Gastroesophageal sphincter (tissue), 4 donors: Measurements from ENCODE around the gene AXIN1. TPM values are rescaled to one million over a fixed set of nuclear protein-coding genes. Genes with fewer than 3 reads are reported as not detected.

ENCODE experiments used
- ATAC-seq: fragments of 150-250 bp; one replicate; pipeline ENCODE4 v1.9.1; 2016; ENCODE audit warnings: mild to moderate bottlenecking, moderate library complexity
- H3K27ac ChIP-seq, 4 donors: fragments of 200-600 bp; sonication (generic) in 3 of 4; 1 replicate in 3 of 4; 2 replicates in 1 of 4; pipeline ENCODE4 v1.5.1; 2016 to 2019
- H3K27me3 ChIP-seq: fragments of 200-600 bp; sonication (generic); one replicate; pipeline ENCODE4 v1.5.1; 2019
- H3K36me3 ChIP-seq, 2 donors: fragments of 200-600 bp; sonication (generic); one replicate each; pipeline ENCODE4 v1.5.1; 2019; ENCODE audit warnings: control low read depth in 1 of 2
- H3K4me1 ChIP-seq, 3 donors: fragments of 200-600 bp; sonication (generic); 1 replicate in 2 of 3; 2 replicates in 1 of 3; pipeline ENCODE4 v1.5.1; 2016 to 2019; ENCODE audit warnings: control low read depth in 2 of 3
- H3K4me3 ChIP-seq, 2 donors: fragments of 200-600 bp; sonication (generic); one replicate each; pipeline ENCODE4 v1.5.1; 2019; ENCODE audit warnings: mild to moderate bottlenecking in 1 of 2, moderate library complexity in 1 of 2
- H3K9me3 ChIP-seq, 3 donors: fragments of 200-600 bp; sonication (generic); one replicate each; pipeline ENCODE4 v1.5.1; 2017 to 2019; ENCODE audit warnings: control low read depth in 2 of 3
- EP300 ChIP-seq: sonication (generic); formaldehyde crosslinking; IDR thresholded peaks from one replicate; pipeline ENCODE4 v1.6.1; 2017; ENCODE audit warnings: antibody characterized with exemption, mild to moderate bottlenecking
- POLR2A ChIP-seq, 2 donors: fragments of 450-650 bp; IDR thresholded peaks; one replicate each; pipeline ENCODE4 v1.6.1; 2017; ENCODE audit warnings: antibody characterized with exemption in 2 of 2, mild to moderate bottlenecking in 2 of 2, moderate library complexity in 1 of 2
- POLR2AphosphoS5 ChIP-seq: sonication (generic); formaldehyde crosslinking; IDR thresholded peaks from one replicate; pipeline ENCODE4 v1.6.1; 2017; ENCODE audit warnings: antibody characterized with exemption
- WGBS, 2 donors: methylation state at CpG; one replicate each; pipeline ENCODE4 v1.1.5; 2018; ENCODE audit warnings: low coverage in 1 of 2; 5-methylcytosine and 5-hydroxymethylcytosine counted together
- total RNA-seq, 4 donors: library from RNA; depleted of rRNA; stranded (reverse); fragments of >200 nt; gene quantifications; one replicate each; pipeline ENCODE4 v1.1.0, GENCODE V29; 2016
- TF ChIP-seq, protein P1 (sequence below), 4 experiments: fragments of 200-600 bp in 2 of 4; fragments of 450-650 bp in 2 of 4; sonication (generic) in 1 of 4; IDR thresholded peaks; one replicate each; pipeline ENCODE4 v1.5.1; 2017 to 2019; ENCODE audit warnings: antibody characterized with exemption in 4 of 4, mild to moderate bottlenecking in 2 of 4, moderate library complexity in 2 of 4

AXIN1 gene
- total RNA-seq, 4 donors from 2014 or later: 26.0 to 58.8 (median 32.9) TPM

DNA sequence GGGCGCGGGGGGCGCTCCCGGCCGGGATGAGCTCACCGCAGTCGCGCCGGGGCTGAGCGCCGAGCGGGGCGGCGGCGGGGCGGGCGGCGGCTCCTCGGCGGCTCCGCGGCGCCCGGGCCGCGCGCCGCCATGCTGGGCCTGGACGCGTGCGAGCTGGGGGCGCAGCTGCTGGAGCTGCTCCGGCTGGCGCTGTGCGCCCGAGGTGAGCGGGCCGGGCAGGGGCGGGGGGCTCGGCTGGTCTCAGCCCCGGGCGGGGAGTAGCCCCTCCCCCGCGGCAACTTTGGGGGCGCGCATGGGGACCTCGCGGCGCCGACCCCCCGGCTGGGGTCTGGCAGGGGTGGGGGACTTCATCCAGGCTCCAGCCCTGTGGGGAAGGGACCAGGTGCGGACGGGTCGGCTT, 72.0 kb downstream of the AXIN1 start, which contains the start of gene ARHGDIG:
Gene ARHGDIG, plus strand, starts transcription at position 40 of the 400 bp plus-strand sequence. Its CDS starts 90 bp downstream, at position 130.
- peaks cover 0 to 29% (median 6%) of the 10 kb centered on the region in 3 donors for H3K4me1 ChIP-seq
- peak within 1 kb of the TSS in 1 of 2 donors; percentile 46 for H3K4me3 ChIP-seq
- WGBS, 2 donors: no CpG with 5 or more reads among the region's 54 CpGs
- H3K27me3 ChIP-seq: peaks cover 40% of the 10 kb centered on the region
- H3K9me3 ChIP-seq: no peaks in the 10 kb centered on the region
- H3K36me3 ChIP-seq: no peaks in the 10 kb centered on the region
- TF ChIP-seq EP300 (no peak), POLR2AphosphoS5 (no peak), POLR2A (IDR thresholded peaks at IDR 0.05) (no peak)
- TF ChIP-seq, protein P1, sequence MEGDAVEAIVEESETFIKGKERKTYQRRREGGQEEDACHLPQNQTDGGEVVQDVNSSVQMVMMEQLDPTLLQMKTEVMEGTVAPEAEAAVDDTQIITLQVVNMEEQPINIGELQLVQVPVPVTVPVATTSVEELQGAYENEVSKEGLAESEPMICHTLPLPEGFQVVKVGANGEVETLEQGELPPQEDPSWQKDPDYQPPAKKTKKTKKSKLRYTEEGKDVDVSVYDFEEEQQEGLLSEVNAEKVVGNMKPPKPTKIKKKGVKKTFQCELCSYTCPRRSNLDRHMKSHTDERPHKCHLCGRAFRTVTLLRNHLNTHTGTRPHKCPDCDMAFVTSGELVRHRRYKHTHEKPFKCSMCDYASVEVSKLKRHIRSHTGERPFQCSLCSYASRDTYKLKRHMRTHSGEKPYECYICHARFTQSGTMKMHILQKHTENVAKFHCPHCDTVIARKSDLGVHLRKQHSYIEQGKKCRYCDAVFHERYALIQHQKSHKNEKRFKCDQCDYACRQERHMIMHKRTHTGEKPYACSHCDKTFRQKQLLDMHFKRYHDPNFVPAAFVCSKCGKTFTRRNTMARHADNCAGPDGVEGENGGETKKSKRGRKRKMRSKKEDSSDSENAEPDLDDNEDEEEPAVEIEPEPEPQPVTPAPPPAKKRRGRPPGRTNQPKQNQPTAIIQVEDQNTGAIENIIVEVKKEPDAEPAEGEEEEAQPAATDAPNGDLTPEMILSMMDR (IDR thresholded peaks at IDR 0.05): no peak
- H3K27ac ChIP-seq: peak within 1 kb of the TSS in 1 of 4 donors; percentile 35
- ATAC-seq: no peak

DNA sequence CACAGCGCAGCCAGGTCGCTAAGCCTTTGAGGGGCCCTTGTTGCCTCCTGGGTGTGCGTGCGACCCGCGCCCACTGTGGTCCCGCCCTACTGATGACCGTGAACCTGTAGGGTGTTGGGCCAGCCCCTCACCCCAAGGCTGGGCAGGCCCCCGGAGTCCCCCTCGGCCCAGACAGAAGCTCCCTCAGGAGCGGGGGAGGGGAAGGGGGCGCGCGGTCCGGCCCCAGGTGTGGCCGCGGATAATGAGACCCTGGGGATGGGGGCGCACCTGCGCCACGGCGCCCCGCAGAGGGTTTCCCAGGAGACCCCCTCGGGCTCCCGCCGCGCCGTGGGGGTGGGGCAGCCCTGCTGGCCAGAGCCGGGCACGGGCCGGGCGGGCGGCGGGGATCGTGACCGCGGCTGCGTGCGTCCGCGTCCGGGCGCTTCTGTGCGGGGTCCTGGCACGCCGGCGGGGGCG, 72.5 kb downstream of the AXIN1 start:
- TF ChIP-seq, protein P1 (IDR thresholded peaks at IDR 0.05): no peak
- TF ChIP-seq POLR2AphosphoS5 (no peak), EP300 (no peak), POLR2A (IDR thresholded peaks at IDR 0.05) (no peak)
- ATAC-seq: no peak
- peaks cover 44% of the 10 kb centered on the region for H3K27me3 ChIP-seq
- H3K9me3 ChIP-seq: no peaks in the 10 kb centered on the region
- H3K27ac ChIP-seq: no peak overlapping the region
- H3K36me3 ChIP-seq: no peaks in the 10 kb centered on the region
- no CpG with 5 or more reads among the region's 47 CpGs for WGBS, 2 donors
- peaks cover 0 to 33% (median 8%) of the 10 kb centered on the region in 3 donors for H3K4me1 ChIP-seq
- H3K4me3 ChIP-seq: peak overlapping the region in 1 of 2 donors; percentile 46

DNA sequence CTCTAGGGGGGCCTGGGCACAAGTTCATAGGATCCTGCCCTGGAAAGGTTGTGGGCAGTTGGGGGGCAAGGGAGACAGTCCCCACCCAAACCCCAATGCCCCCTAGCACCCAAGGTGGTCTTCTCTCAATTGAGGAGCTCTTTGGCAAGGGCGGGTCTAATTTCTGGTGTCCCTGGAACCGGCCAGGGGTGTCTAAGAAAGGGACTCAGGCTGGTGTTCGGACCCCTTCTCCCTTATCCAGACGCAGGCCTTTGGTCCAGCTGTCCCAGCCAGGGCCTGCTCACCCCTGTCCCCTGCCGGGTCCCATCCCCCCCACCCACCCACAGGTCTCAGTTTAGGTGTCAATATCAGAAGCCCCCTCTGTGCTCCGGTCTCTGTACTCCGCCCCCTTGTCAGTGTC, 73.0 kb downstream of the AXIN1 start:
- Histone ChIP-seq H3K4me3 (no peak overlapping the region), H3K4me1 (peaks cover 0 to 38% (median 12%) of the 10 kb centered on the region in 3 donors), H3K9me3 (no peaks in the 10 kb centered on the region), H3K36me3 (no peaks in the 10 kb centered on the region), H3K27me3 (peaks cover 49% of the 10 kb centered on the region), H3K27ac (no peak overlapping the region)
- ATAC-seq: no peak
- 83% methylated on average over 2 of the region's 7 CpGs; no CpG with 5 or more reads in 1 of the 2 donors for WGBS, 2 donors
- TF ChIP-seq POLR2A (IDR thresholded peaks at IDR 0.05) (no peak), EP300 (no peak), POLR2AphosphoS5 (no peak)
- TF ChIP-seq, protein P1 (IDR thresholded peaks at IDR 0.05): no peak

DNA sequence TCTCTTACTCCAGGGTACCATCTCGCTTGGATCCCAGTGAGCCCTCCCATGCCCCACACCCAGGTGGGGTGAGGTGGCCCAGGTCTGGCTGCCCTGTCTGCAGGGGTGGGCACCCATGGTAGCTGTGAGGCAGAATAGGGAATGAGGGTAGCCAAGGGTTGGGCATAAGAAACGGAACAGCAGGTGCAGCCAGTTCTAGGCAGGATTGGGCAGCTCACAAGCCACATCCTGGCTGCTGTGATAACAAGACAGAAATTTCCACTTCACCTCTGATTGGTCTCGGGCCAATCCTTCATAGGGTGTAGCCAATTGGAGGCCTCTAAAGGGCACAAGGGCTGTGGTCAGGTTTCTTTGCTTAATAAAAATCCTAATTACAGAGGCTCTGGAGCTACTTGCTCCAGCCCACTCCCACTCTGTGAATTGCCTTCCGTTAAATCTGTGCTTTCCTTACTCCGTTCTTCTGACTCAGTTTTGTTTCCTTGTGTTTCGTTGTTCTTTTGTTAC, 73.6 kb downstream of the AXIN1 start:
- Histone ChIP-seq H3K27me3 (peaks cover 51% of the 10 kb centered on the region), H3K36me3 (no peaks in the 10 kb centered on the region), H3K4me1 (peaks cover 0 to 41% (median 12%) of the 10 kb centered on the region in 3 donors), H3K4me3 (no peak overlapping the region), H3K27ac (no peak overlapping the region), H3K9me3 (no peaks in the 10 kb centered on the region)
- ATAC-seq: no peak
- 60 to 62% methylated on average over 1 to 5 of the region's 6 CpGs for WGBS, 2 donors
- no peak for TF ChIP-seq POLR2AphosphoS5
- TF ChIP-seq POLR2A (IDR thresholded peaks at IDR 0.05): no peak
- TF ChIP-seq, protein P1 (IDR thresholded peaks at IDR 0.05): no peak
- TF ChIP-seq EP300: no peak
